ENCODE measurements around the gene ZNF414.
A peak's percentile ranks its signal among the peaks of the same experiment; 100 is the strongest.

Gene ZNF414

DNA sequence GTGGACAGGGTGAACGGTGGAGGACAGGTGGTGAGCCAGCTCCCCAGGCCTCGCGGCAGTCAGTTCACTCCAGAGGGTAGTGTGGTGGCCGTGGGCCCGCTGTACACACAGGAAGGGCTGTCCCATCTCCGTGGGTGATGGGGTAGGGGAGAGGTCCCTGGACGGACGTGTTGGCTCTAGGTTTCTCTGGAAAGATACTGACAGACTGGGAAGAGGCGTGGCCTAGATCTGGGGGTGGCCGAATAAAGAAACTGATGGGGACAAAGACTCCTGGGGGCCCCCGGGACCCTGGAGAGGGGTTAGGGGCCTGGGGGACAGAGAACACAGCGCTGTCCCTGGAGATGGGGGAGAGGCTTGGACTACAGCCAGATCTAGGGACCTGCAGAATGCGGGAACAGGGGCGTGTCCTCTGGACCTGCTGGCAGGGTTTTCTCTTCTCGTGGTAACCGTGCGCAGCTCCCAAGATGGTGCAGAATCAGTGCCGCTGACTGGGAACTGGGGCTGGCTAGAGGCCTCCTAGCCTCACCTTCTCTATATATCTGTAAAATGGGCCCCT is 7.5 kb downstream of the ZNF414 start:
- no peaks in the 10 kb centered on the region for H3K27me3 ChIP-seq (ENCODE audit: control insufficient read depth in 1 of 2, insufficient read depth in 2 of 2, low read length in 2 of 2)
- peak overlapping the region; percentile 47 to 48 for H3K9ac ChIP-seq (ENCODE audit: low read depth in 1 of 2, low read length in 2 of 2)
- peaks cover 4 to 14% of the 10 kb centered on the region in 2 donors for H3K4me1 ChIP-seq (ENCODE audit: control insufficient read depth in 1 of 2, insufficient read depth in 2 of 2, low read length in 2 of 2)
- no peaks in the 10 kb centered on the region for H3K36me3 ChIP-seq (ENCODE audit: control insufficient read depth in 1 of 2, insufficient read depth in 2 of 2, low read length in 2 of 2)
- no peak overlapping the region for H3K27ac ChIP-seq (ENCODE audit: low read depth, low read length)
- H3K9me3 ChIP-seq (ENCODE audit: control insufficient read depth in 1 of 2, low read length in 2 of 2) = no peaks in the 10 kb centered on the region
- H3K4me3 ChIP-seq (ENCODE audit: low read depth in 1 of 2, low read length in 2 of 2) = peak overlapping the region; percentile 72 to 74

DNA sequence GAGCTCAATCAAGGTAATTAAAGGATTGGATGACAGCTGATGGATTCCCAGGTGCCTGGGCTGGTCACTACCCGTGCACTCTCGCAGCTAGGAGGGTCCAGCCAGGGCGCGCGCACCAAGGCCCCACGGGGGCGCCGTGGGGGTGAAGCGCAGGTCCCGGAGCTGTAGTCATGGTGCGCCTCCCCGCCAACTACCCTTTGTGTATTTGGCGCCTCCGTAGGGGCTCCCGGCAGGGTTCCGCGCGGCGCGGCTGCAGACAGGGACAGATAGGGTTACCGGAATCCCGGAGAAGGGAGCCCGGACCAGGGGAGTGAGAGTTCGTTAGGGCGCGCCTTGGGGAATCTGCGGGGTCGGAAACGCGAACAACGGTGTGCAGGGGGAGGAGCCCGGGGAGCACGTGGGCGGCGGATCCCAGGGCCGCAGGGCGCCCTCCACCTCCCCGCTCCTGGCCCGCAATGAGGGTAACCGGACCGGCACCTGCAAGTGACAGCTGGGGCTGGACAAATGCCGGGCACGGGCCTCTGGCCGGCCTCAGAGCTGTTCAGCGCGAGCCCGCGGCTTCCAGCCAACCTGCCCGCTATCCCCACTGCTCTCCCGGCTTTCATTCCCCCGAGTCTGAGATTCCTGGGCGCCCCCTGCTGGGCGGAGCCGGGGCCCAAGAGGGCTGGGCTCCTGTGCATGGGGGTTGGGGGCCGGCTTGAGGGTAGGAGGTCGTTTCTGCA is 8.1 kb downstream of the ZNF414 start:
- H3K27me3 ChIP-seq (ENCODE audit: control insufficient read depth in 1 of 2, insufficient read depth in 2 of 2, low read length in 2 of 2) = no peaks in the 10 kb centered on the region
- no peak overlapping the region for H3K27ac ChIP-seq (ENCODE audit: low read depth, low read length)
- peak overlapping the region; percentile 72 to 74 for H3K4me3 ChIP-seq (ENCODE audit: low read depth in 1 of 2, low read length in 2 of 2)
- peak overlapping the region; percentile 47 to 48 for H3K9ac ChIP-seq (ENCODE audit: low read depth in 1 of 2, low read length in 2 of 2)
- H3K36me3 ChIP-seq (ENCODE audit: control insufficient read depth in 1 of 2, insufficient read depth in 2 of 2, low read length in 2 of 2) = no peaks in the 10 kb centered on the region
- H3K9me3 ChIP-seq (ENCODE audit: control insufficient read depth in 1 of 2, low read length in 2 of 2) = no peaks in the 10 kb centered on the region
- peaks cover 4 to 14% of the 10 kb centered on the region in 2 donors for H3K4me1 ChIP-seq (ENCODE audit: control insufficient read depth in 1 of 2, insufficient read depth in 2 of 2, low read length in 2 of 2)

DNA sequence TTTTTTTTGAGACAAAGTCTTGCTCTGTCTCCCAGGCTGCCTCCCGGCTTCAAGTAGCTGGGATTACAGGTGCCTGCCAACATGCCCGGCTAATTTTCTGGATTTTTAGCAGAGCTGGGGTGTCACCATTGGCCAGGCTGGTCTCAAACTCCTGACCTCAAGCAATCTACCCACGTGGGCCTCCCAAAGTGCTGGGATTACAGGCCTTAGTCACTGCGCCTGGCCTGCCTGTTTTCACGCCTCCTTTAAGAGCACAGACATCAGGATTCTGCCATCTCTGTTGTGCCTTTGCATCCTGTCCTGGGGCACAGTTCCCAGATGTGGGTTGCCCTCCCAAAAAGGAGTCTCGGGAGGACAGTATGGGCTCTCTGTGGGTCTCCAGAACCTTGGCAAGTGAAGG is 9.0 kb downstream of the ZNF414 start:
- Histone ChIP-seq H3K36me3 (ENCODE audit: control insufficient read depth in 1 of 2, insufficient read depth in 2 of 2, low read length in 2 of 2) (no peaks in the 10 kb centered on the region), H3K9me3 (ENCODE audit: control insufficient read depth in 1 of 2, low read length in 2 of 2) (no peaks in the 10 kb centered on the region), H3K27me3 (ENCODE audit: control insufficient read depth in 1 of 2, insufficient read depth in 2 of 2, low read length in 2 of 2) (no peaks in the 10 kb centered on the region), H3K4me1 (ENCODE audit: control insufficient read depth in 1 of 2, insufficient read depth in 2 of 2, low read length in 2 of 2) (peaks cover 4 to 14% of the 10 kb centered on the region in 2 donors), H3K4me3 (ENCODE audit: low read depth in 1 of 2, low read length in 2 of 2) (no peak overlapping the region), H3K9ac (ENCODE audit: low read depth in 1 of 2, low read length in 2 of 2) (no peak overlapping the region), H3K27ac (ENCODE audit: low read depth, low read length) (no peak overlapping the region)

DNA sequence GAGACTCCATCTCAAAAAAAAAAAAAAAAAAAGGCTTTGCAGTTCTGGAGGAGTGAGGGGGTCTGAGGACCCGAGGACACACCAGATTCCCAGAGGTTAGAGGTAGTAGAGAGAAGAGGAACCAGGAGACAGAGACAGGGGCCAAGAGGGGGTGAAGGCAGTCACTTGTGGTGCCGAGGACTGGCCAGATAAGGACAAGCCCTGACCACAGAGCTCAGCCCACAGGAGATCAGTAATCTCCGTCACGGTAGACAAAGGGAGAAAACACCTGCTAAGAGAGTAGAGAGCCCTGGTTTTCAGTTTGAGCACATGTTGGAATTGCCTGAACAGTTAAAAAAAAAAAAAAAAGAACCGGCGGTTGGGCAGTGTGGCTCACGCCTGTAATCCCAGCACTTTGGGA is 9.8 kb downstream of the ZNF414 start:
- Histone ChIP-seq H3K9ac (ENCODE audit: low read depth in 1 of 2, low read length in 2 of 2) (no peak overlapping the region), H3K4me1 (ENCODE audit: control insufficient read depth in 1 of 2, insufficient read depth in 2 of 2, low read length in 2 of 2) (peaks cover 4 to 14% of the 10 kb centered on the region in 2 donors), H3K36me3 (ENCODE audit: control insufficient read depth in 1 of 2, insufficient read depth in 2 of 2, low read length in 2 of 2) (no peaks in the 10 kb centered on the region), H3K4me3 (ENCODE audit: low read depth in 1 of 2, low read length in 2 of 2) (no peak overlapping the region), H3K27ac (ENCODE audit: low read depth, low read length) (no peak overlapping the region), H3K9me3 (ENCODE audit: control insufficient read depth in 1 of 2, low read length in 2 of 2) (no peaks in the 10 kb centered on the region), H3K27me3 (ENCODE audit: control insufficient read depth in 1 of 2, insufficient read depth in 2 of 2, low read length in 2 of 2) (no peaks in the 10 kb centered on the region)

DNA sequence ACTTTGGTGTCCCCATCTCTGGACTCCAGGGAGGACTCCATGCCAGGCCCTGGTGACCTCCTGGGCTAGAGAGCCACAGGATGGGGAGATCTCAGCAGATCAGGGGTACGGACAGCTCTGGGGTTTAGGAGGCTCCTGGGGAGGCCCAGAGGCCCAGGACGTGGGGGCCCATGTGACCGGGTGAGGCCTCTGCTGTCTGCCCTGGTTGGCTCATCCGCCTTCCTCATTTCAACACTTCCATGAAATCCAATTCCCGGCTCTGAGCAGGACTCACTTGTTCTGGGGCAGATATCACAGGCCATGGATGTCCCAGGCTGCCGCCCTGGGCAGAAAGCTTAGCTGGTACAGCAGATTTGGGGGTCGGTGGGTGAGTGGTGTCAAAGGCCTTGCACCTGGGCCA is 10.5 kb downstream of the ZNF414 start:
- Histone ChIP-seq H3K27ac (ENCODE audit: low read depth, low read length) (no peak overlapping the region), H3K9me3 (ENCODE audit: control insufficient read depth in 1 of 2, low read length in 2 of 2) (no peaks in the 10 kb centered on the region), H3K4me1 (ENCODE audit: control insufficient read depth in 1 of 2, insufficient read depth in 2 of 2, low read length in 2 of 2) (peaks cover 4 to 14% of the 10 kb centered on the region in 2 donors), H3K9ac (ENCODE audit: low read depth in 1 of 2, low read length in 2 of 2) (no peak overlapping the region), H3K4me3 (ENCODE audit: low read depth in 1 of 2, low read length in 2 of 2) (no peak overlapping the region), H3K27me3 (ENCODE audit: control insufficient read depth in 1 of 2, insufficient read depth in 2 of 2, low read length in 2 of 2) (no peaks in the 10 kb centered on the region), H3K36me3 (ENCODE audit: control insufficient read depth in 1 of 2, insufficient read depth in 2 of 2, low read length in 2 of 2) (no peaks in the 10 kb centered on the region)

DNA sequence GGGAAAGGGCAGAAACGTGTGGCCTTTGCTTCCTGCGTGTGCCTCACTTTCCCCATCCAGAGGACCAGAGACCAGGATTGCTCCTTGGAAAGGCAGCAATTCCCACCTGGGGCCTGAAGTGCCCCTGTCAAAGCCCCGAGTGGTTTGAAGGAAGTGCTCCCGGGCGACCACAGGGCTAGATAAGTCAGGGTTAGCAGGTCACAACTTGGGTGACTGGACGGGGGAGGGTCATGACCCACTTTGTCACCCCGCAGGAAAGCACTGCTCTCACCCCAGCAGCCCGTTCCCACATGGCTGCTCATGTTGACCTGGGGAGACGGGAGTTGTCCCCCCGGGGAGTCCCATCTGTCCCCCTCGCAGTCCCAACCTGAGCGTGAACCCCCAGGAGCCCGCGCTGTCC is 12.0 kb downstream of the ZNF414 start:
- H3K27ac ChIP-seq (ENCODE audit: low read depth, low read length) = no peak overlapping the region

DNA sequence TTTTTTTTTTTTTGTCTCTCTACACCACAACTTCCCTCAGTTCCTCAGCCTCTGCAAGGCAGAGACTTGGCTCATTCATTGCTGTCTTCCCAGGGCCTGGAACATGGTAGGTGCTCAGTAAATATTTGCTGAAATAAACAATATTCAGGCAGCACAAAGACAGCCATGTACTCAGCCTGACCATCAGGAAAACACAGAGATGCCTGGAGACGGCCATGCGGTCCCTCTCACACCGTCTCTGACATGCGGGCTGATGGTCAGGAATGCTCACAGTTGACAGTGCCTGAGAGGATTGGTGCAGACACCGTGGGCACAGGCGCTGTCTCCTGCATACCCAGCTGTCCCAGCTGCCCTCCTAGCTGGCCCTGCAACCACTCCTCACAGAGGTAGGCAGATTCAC is 12.5 kb downstream of the ZNF414 start:
- Histone ChIP-seq H3K4me1 (ENCODE audit: control insufficient read depth in 1 of 2, insufficient read depth in 2 of 2, low read length in 2 of 2) (peaks cover 4 to 14% of the 10 kb centered on the region in 2 donors), H3K27ac (ENCODE audit: low read depth, low read length) (no peak overlapping the region), H3K9me3 (ENCODE audit: control insufficient read depth in 1 of 2, low read length in 2 of 2) (no peaks in the 10 kb centered on the region), H3K36me3 (ENCODE audit: control insufficient read depth in 1 of 2, insufficient read depth in 2 of 2, low read length in 2 of 2) (no peaks in the 10 kb centered on the region), H3K27me3 (ENCODE audit: control insufficient read depth in 1 of 2, insufficient read depth in 2 of 2, low read length in 2 of 2) (no peaks in the 10 kb centered on the region), H3K9ac (ENCODE audit: low read depth in 1 of 2, low read length in 2 of 2) (no peak overlapping the region), H3K4me3 (ENCODE audit: low read depth in 1 of 2, low read length in 2 of 2) (no peak overlapping the region)

More for the DNA sequence above, 12.0 kb downstream of the ZNF414 start:
- Histone ChIP-seq H3K4me1 (ENCODE audit: control insufficient read depth in 1 of 2, insufficient read depth in 2 of 2, low read length in 2 of 2) (peaks cover 4 to 14% of the 10 kb centered on the region in 2 donors), H3K9ac (ENCODE audit: low read depth in 1 of 2, low read length in 2 of 2) (no peak overlapping the region), H3K27me3 (ENCODE audit: control insufficient read depth in 1 of 2, insufficient read depth in 2 of 2, low read length in 2 of 2) (no peaks in the 10 kb centered on the region), H3K36me3 (ENCODE audit: control insufficient read depth in 1 of 2, insufficient read depth in 2 of 2, low read length in 2 of 2) (no peaks in the 10 kb centered on the region), H3K4me3 (ENCODE audit: low read depth in 1 of 2, low read length in 2 of 2) (no peak overlapping the region), H3K9me3 (ENCODE audit: control insufficient read depth in 1 of 2, low read length in 2 of 2) (no peaks in the 10 kb centered on the region)

DNA sequence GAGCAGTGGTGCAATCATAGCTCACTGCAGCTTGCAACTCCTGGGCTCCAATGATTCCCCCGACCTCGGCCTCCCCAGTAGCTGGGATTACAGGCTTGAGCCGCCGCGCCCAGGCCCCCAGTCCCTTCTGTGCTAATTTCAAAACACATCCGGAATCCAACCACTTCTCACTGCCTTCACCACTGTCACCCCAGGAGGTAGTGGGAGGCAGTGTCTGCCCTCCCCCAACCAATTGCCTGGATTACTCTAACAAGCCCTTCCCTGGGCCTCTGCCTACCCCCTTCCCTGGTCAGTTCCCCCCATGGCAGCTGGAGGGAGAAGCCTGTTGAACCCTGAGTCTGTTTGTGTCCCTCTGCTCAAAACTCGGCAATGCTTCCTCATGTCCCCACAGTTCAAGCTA is 13.8 kb downstream of the ZNF414 start:
- Histone ChIP-seq H3K4me3 (ENCODE audit: low read depth in 1 of 2, low read length in 2 of 2) (no peak overlapping the region), H3K27me3 (ENCODE audit: control insufficient read depth in 1 of 2, insufficient read depth in 2 of 2, low read length in 2 of 2) (no peaks in the 10 kb centered on the region), H3K9me3 (ENCODE audit: control insufficient read depth in 1 of 2, low read length in 2 of 2) (no peaks in the 10 kb centered on the region), H3K4me1 (ENCODE audit: control insufficient read depth in 1 of 2, insufficient read depth in 2 of 2, low read length in 2 of 2) (peaks cover 3 to 11% of the 10 kb centered on the region in 2 donors), H3K9ac (ENCODE audit: low read depth in 1 of 2, low read length in 2 of 2) (no peak overlapping the region), H3K27ac (ENCODE audit: low read depth, low read length) (no peak overlapping the region), H3K36me3 (ENCODE audit: control insufficient read depth in 1 of 2, insufficient read depth in 2 of 2, low read length in 2 of 2) (no peaks in the 10 kb centered on the region)

DNA sequence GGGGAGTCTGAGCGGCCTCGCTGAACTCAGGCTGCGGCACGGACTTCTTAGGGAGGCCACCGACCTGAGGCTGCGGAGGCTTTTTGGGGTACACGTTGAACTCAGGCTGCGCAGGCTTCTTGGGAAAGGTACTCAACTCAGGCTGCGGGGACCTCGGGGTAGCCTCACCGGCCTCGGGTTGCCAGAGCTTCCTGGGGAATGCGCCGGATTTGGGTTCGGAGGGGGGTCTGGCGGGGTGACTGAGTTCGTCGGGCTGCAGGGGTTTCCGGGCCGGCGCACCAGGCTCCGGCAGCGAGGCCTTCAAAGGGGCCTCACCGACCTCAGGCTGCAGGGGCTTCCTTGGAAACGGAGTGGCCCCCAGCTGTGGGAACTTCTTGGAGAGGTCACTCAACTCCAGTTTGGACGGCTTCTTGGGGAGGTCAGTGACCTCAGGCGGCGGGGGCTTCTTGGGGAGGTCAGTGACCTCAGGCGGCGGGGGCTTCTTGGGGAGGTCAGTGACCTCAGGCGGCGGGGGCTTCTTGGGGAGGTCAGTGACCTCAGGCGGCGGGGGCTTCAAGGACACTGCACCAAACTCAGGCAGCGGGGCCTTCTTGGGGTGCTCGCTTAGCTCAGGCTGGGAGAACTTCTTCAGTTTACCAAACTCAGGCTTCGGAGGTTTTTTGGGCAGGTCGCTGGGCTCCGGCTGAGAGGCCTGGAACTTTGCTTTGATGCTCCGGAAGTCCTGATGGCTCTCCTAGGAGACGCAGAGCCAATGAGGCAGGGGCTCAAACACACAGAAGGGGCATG is 14.7 kb downstream of the ZNF414 start:
- Histone ChIP-seq H3K36me3 (ENCODE audit: control insufficient read depth in 1 of 2, insufficient read depth in 2 of 2, low read length in 2 of 2) (no peaks in the 10 kb centered on the region), H3K9me3 (ENCODE audit: control insufficient read depth in 1 of 2, low read length in 2 of 2) (no peaks in the 10 kb centered on the region), H3K27me3 (ENCODE audit: control insufficient read depth in 1 of 2, insufficient read depth in 2 of 2, low read length in 2 of 2) (no peaks in the 10 kb centered on the region), H3K9ac (ENCODE audit: low read depth in 1 of 2, low read length in 2 of 2) (no peak overlapping the region), H3K27ac (ENCODE audit: low read depth, low read length) (no peak overlapping the region), H3K4me3 (ENCODE audit: low read depth in 1 of 2, low read length in 2 of 2) (no peak overlapping the region), H3K4me1 (ENCODE audit: control insufficient read depth in 1 of 2, insufficient read depth in 2 of 2, low read length in 2 of 2) (peaks cover 3 to 11% of the 10 kb centered on the region in 2 donors)

DNA sequence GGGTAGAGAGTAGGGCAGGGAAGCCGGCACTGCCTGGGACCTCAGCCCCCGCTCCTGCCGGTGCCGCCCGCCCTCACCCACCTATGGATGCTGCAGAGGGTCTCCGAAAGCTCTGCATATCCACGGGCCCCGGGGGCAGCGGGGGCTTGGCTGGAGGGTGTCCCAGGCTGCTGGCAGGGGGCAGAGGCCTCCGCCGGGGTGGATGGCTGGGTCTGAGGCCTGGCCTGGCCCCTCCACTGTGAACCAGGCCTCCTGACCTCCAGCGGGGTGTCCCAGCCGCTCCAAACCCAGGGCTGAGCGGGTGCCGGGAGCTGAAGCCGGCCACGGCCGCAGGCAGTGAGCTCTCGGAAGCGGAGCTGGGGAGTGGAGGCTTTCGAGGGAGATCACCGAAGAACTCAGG is 15.7 kb downstream of the ZNF414 start:
- H3K9ac ChIP-seq (ENCODE audit: low read depth in 1 of 2, low read length in 2 of 2) = no peak overlapping the region
- H3K27me3 ChIP-seq (ENCODE audit: control insufficient read depth in 1 of 2, insufficient read depth in 2 of 2, low read length in 2 of 2) = no peaks in the 10 kb centered on the region
- H3K9me3 ChIP-seq (ENCODE audit: control insufficient read depth in 1 of 2, low read length in 2 of 2) = no peaks in the 10 kb centered on the region
- no peaks in the 10 kb centered on the region for H3K36me3 ChIP-seq (ENCODE audit: control insufficient read depth in 1 of 2, insufficient read depth in 2 of 2, low read length in 2 of 2)
- H3K4me1 ChIP-seq (ENCODE audit: control insufficient read depth in 1 of 2, insufficient read depth in 2 of 2, low read length in 2 of 2) = peaks cover 3 to 7% of the 10 kb centered on the region in 2 donors
- H3K27ac ChIP-seq (ENCODE audit: low read depth, low read length) = no peak overlapping the region
- H3K4me3 ChIP-seq (ENCODE audit: low read depth in 1 of 2, low read length in 2 of 2) = no peak overlapping the region
